Measurements from ENCODE around the gene IL17RC. TPM values are rescaled to one million over a fixed set of nuclear protein-coding genes. Genes with fewer than 3 reads are reported as not detected.

The IL17RC gene
- total and polyA plus RNA-seq, 8 donors = 11.9 to 55.7 (median 16.8) TPM

GRCh38 chr3:9951126-9951525 lies 34.2 kb downstream of the IL17RC start:
- Histone ChIP-seq H3K36me3 (peaks cover 0 to 8% (median 0%) of the 10 kb centered on the region in 3 donors), H3K27ac (no peak overlapping the region), H3K9me3 (no peaks in the 10 kb centered on the region), H3K4me3 (peak overlapping the region in 1 of 4 donors; percentile 40), H3K4me1 (peaks cover 0 to 5% (median 0%) of the 10 kb centered on the region in 3 donors), H3K27me3 (no peaks in the 10 kb centered on the region)
- ATAC-seq = no peak
- no peak for TF ChIP-seq CTCF (IDR thresholded peaks at IDR 0.05)
- 56 to 59% methylated on average over 7 of the region's 7 CpGs for WGBS, 2 donors
- intact Hi-C loops (cut with DNase I) = no loop called here
- DNase-seq = no peak
- no peak for FAIRE-seq

- H3K4me3 ChIP-seq = peak overlapping the region in 3 of 4 donors; percentile 26 to 40 (median 29)
- no peak for TF ChIP-seq CTCF (IDR thresholded peaks at IDR 0.05)
- peaks cover 0 to 8% (median 0%) of the 10 kb centered on the region in 3 donors for H3K36me3 ChIP-seq
- H3K27ac ChIP-seq = no peak overlapping the region
- no peak for DNase-seq
- no peak for ATAC-seq
- peaks cover 0 to 5% (median 0%) of the 10 kb centered on the region in 3 donors for H3K4me1 ChIP-seq
- H3K27me3 ChIP-seq = no peaks in the 10 kb centered on the region
- intact Hi-C loops (cut with DNase I) = no loop called here
- FAIRE-seq = no peak
- H3K9me3 ChIP-seq = no peaks in the 10 kb centered on the region
- WGBS, 2 donors = 43 to 44% methylated on average over 10 of the region's 10 CpGs
These were observed 34.7 kb downstream of the IL17RC start for GRCh38 chr3:9951598-9951961.

- Histone ChIP-seq H3K36me3 (peaks cover 0 to 8% (median 0%) of the 10 kb centered on the region in 3 donors), H3K27me3 (no peaks in the 10 kb centered on the region), H3K27ac (no peak within 1 kb of the TSS), H3K4me1 (peaks cover 0 to 5% (median 0%) of the 10 kb centered on the region in 3 donors), H3K9me3 (no peaks in the 10 kb centered on the region), H3K4me3 (peak within 1 kb of the TSS; percentile 4 to 40 (median 28))
- ATAC-seq (peak in 3 of 4 donors; percentile 51 to 72 (median 61)), FAIRE-seq (no peak), DNase-seq (peak in 3 of 6 donors; percentile 33 to 72 (median 69))
- intact Hi-C loops (cut with DNase I) = no loop called here
- TF ChIP-seq CTCF (IDR thresholded peaks at IDR 0.05) = no peak
- 7 to 13% methylated on average over 41 to 52 of the region's 52 CpGs for WGBS, 2 donors
These were observed 35.3 kb downstream of the IL17RC start, which contains the start of gene PRRT3 for GRCh38 chr3:9951962-9952805. PRRT3 (minus strand) TSS chr3:9952408; CDS start chr3:9950115, 2,293 bp downstream.

- peak in 2 of 4 donors; percentile 54 to 59 for ATAC-seq
- no peak for TF ChIP-seq CTCF (IDR thresholded peaks at IDR 0.05)
- no peak overlapping the region for H3K27ac ChIP-seq
These were observed 38.2 kb downstream of the IL17RC start for GRCh38 chr3:9955067-9955502.

More at GRCh38 chr3:9955067-9955502, 38.2 kb downstream of the IL17RC start:
- FAIRE-seq = no peak
- no peaks in the 10 kb centered on the region for H3K36me3 ChIP-seq
- 27 to 30% methylated on average over 12 of the region's 12 CpGs for WGBS, 2 donors
- H3K4me1 ChIP-seq = no peaks in the 10 kb centered on the region
- DNase-seq = peak in 2 of 6 donors; percentile 19 to 33
- H3K4me3 ChIP-seq = no peak overlapping the region
- H3K27me3 ChIP-seq = no peaks in the 10 kb centered on the region
- no peaks in the 10 kb centered on the region for H3K9me3 ChIP-seq
- intact Hi-C loops (cut with DNase I) = no loop called here

All from pancreas (tissue), 10 donors.